ENCODE measurements around the gene NAV1.

- TF ChIP-seq POLR2A (IDR thresholded peaks at IDR 0.05) (no peak), CTCF (IDR thresholded peaks at IDR 0.05) (no peak)
These were observed 26.2 kb downstream of the NAV1 start for GRCh38 chr1:201565024-201565730.

All from heart left ventricle (tissue), 13 donors.